Measurements from ENCODE around the gene DMD.

DNA sequence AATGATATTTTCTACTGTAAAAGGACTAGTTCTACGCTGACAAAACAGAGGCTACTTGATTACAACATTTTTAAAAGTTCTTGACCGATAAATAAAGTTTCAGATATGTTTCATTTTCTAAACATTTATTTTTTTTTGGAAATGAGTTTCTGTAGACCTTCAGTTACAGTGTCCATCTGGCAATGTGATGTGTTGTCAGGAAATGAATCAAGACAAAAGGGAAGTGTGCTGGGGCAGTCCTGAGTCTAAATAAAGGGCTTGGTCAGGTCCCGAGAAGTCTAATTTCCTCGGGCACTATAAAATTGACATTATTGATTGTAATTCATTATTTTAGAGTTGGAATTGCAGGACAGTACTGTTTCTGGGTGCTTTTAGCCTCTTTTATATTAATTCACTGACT lies 2082.5 kb downstream of the DMD start:
- TF ChIP-seq POLR2AphosphoS5 (IDR thresholded peaks at IDR 0.05; ENCODE audit: low read depth, low read length) (no peak), TCF7L2 (IDR thresholded peaks at IDR 0.05; ENCODE audit: low read depth, low read length) (no peak), SIN3A (IDR thresholded peaks at IDR 0.05; ENCODE audit: borderline replicate concordance, insufficient read depth, low read depth, low read length) (no peak)
- TF ChIP-seq, protein P1, sequence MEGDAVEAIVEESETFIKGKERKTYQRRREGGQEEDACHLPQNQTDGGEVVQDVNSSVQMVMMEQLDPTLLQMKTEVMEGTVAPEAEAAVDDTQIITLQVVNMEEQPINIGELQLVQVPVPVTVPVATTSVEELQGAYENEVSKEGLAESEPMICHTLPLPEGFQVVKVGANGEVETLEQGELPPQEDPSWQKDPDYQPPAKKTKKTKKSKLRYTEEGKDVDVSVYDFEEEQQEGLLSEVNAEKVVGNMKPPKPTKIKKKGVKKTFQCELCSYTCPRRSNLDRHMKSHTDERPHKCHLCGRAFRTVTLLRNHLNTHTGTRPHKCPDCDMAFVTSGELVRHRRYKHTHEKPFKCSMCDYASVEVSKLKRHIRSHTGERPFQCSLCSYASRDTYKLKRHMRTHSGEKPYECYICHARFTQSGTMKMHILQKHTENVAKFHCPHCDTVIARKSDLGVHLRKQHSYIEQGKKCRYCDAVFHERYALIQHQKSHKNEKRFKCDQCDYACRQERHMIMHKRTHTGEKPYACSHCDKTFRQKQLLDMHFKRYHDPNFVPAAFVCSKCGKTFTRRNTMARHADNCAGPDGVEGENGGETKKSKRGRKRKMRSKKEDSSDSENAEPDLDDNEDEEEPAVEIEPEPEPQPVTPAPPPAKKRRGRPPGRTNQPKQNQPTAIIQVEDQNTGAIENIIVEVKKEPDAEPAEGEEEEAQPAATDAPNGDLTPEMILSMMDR (IDR thresholded peaks at IDR 0.05), result no peak

Measured in Panc1 (cell line).